OCI-LY3 (cell line): Measurements from ENCODE around the gene CAPZB.

Experiments
- H2AFZ ChIP-seq: fragments of 200-600, 300-600 bp; shearing (Covaris generic); 2 replicates; pipeline ENCODE4 v1.6.0; 2014; ENCODE audit warnings: antibody characterized with exemption, low read depth, low read length
- H3K27ac ChIP-seq: fragments of 200-600, 300-600 bp; sonication (generic); 2 replicates; pipeline ENCODE4 v1.5.1; 2014; ENCODE audit warnings: mild to moderate bottlenecking, low read length, moderate library complexity, mixed read lengths
- H3K27me3 ChIP-seq: fragments of 200-600, 300-600 bp; sonication (generic); 2 replicates; pipeline ENCODE4 v1.6.1; 2014; ENCODE audit warnings: low read depth, low read length, mixed read lengths
- H3K36me3 ChIP-seq: fragments of 200-600, 300-600 bp; sonication (generic); replicated peaks from 2 replicates; pipeline ENCODE3; 2014; ENCODE audit warnings: low read depth, low read length, mixed read lengths
- H3K4me1 ChIP-seq: fragments of 300-600, 200-600 bp; sonication (generic); 2 replicates; pipeline ENCODE4 v1.6.1; 2014; ENCODE audit warnings: low read length, mixed read lengths
- H3K4me2 ChIP-seq: fragments of 200-600, 300-600 bp; sonication (generic); 2 replicates; pipeline ENCODE4 v1.6.1; 2014; ENCODE audit warnings: low read length, mixed read lengths
- H3K4me3 ChIP-seq: fragments of 300-600, 200-600 bp; sonication (generic); 2 replicates; pipeline ENCODE4 v1.5.1; 2014; ENCODE audit warnings: antibody characterized with exemption, mild to moderate bottlenecking, low read length, moderate library complexity
- H3K79me2 ChIP-seq: fragments of 300-600, 200-600 bp; shearing (Covaris generic); 2 replicates; pipeline ENCODE4 v1.6.1; 2014; ENCODE audit warnings: mild to moderate bottlenecking, low read length, mixed read lengths
- H3K9ac ChIP-seq: fragments of 300-600, 200-600 bp; shearing (Covaris generic); 2 replicates; pipeline ENCODE4 v1.6.0; 2014; ENCODE audit warnings: mild to moderate bottlenecking, low read length, moderate library complexity
- H3K9me3 ChIP-seq: fragments of 200-600, 300-600 bp; shearing (Covaris generic); 2 replicates; pipeline ENCODE4 v1.6.1; 2014; ENCODE audit warnings: low read length, mixed read lengths; ENCODE audit not compliant: insufficient read depth
- H4K20me1 ChIP-seq: fragments of 200-600, 300-600 bp; sonication (generic); 2 replicates; pipeline ENCODE4 v1.6.1; 2016; ENCODE audit warnings: low read length, mixed read lengths; ENCODE audit not compliant: insufficient read depth
- EZH2phosphoT487 ChIP-seq: fragments of 200-600 bp; shearing (Covaris generic); IDR thresholded peaks from 2 replicates; pipeline ENCODE4 v1.6.1; 2018; ENCODE audit warnings: antibody characterized with exemption, mixed run types, low read depth
- TF ChIP-seq, protein P1 (sequence below): fragments of 200-600, 300-600 bp; sonication (generic); IDR thresholded peaks from 2 replicates; pipeline ENCODE4 v1.5.1; 2014; ENCODE audit warnings: antibody characterized with exemption, low read length, low read depth

Gene CAPZB

DNA sequence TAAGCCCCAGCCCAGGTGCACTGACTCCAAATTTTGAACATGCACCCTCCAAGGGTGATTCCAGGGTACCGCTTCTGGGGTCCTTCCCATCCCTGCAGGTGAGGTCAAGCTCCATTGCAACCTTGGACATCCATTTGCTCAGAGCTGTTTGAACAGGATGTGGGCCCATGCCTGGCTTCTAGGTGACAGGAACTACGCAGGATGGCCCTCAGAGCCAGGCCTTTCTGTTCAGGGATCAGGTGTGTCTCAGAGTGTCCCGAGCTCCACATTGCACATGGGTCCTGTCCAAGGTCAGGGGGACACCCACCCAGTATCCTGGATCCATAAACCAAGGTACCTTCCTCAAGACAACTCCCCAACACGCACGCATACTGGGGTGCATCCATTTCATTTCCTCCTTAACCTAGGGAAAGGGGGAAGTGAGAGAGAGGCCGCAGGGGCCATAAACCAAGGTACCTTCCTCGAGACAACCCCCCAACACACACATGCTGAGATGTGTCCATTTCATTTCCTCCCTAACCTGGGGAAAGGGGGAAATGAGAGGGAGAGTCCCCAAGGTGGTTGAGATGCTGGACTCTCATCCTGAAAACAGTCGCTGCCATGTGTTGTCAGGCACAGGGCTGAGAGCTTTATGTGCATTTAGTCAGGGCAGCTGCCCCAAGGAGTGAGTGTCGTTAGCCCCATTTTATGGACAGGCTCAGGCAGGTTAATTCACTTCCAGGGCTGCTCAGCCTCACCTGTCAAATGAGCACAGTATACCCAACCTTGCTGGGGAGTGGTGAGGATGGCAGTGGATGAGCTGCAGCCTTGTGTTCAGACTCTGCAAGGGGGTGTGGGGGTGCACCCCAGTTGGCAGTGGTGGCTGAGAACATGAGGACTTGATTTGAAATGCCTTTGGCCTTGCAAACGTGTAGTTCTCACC lies 171.1 kb downstream of the CAPZB start:
- Histone ChIP-seq H3K27me3 (no peaks in the 10 kb centered on the region), H4K20me1 (no peaks in the 10 kb centered on the region), H3K9ac (peak overlapping the region; percentile 84), H3K36me3 (peaks cover 18% of the 10 kb centered on the region), H3K79me2 (peaks cover 86% of the 10 kb centered on the region), H3K4me1 (peaks cover 41% of the 10 kb centered on the region), H2AFZ (no peak overlapping the region), H3K4me3 (peak overlapping the region; percentile 99), H3K27ac (peak overlapping the region; percentile 98), H3K9me3 (no peaks in the 10 kb centered on the region), H3K4me2 (peak overlapping the region; percentile 82)
- TF ChIP-seq, protein P1, sequence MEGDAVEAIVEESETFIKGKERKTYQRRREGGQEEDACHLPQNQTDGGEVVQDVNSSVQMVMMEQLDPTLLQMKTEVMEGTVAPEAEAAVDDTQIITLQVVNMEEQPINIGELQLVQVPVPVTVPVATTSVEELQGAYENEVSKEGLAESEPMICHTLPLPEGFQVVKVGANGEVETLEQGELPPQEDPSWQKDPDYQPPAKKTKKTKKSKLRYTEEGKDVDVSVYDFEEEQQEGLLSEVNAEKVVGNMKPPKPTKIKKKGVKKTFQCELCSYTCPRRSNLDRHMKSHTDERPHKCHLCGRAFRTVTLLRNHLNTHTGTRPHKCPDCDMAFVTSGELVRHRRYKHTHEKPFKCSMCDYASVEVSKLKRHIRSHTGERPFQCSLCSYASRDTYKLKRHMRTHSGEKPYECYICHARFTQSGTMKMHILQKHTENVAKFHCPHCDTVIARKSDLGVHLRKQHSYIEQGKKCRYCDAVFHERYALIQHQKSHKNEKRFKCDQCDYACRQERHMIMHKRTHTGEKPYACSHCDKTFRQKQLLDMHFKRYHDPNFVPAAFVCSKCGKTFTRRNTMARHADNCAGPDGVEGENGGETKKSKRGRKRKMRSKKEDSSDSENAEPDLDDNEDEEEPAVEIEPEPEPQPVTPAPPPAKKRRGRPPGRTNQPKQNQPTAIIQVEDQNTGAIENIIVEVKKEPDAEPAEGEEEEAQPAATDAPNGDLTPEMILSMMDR, result no peak
- TF ChIP-seq EZH2phosphoT487, result no peak

DNA sequence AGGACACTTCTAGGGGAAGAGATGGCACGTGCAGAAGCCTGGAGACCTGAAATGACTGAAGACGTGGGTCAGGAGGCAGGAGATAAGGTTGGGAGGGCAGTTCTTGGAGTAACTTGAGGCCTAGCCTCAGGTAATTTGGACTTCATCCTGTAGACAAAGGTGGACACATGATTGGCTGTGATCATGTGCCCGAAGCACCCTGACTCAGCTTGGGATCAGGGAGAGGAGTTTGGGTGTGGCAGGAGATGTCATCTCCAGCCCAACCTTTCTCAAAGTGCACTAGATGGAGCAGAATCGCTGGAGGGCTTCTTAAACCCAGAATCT lies 171.7 kb downstream of the CAPZB start:
- Histone ChIP-seq H3K4me3 (peak overlapping the region; percentile 99), H4K20me1 (no peaks in the 10 kb centered on the region), H2AFZ (no peak overlapping the region), H3K36me3 (peaks cover 15% of the 10 kb centered on the region), H3K4me1 (peaks cover 41% of the 10 kb centered on the region), H3K27me3 (no peaks in the 10 kb centered on the region), H3K79me2 (peaks cover 82% of the 10 kb centered on the region), H3K4me2 (peak overlapping the region; percentile 82), H3K9ac (peak overlapping the region; percentile 84), H3K9me3 (no peaks in the 10 kb centered on the region), H3K27ac (peak overlapping the region; percentile 98)
- TF ChIP-seq, protein P1, result no peak
- TF ChIP-seq EZH2phosphoT487, result no peak

DNA sequence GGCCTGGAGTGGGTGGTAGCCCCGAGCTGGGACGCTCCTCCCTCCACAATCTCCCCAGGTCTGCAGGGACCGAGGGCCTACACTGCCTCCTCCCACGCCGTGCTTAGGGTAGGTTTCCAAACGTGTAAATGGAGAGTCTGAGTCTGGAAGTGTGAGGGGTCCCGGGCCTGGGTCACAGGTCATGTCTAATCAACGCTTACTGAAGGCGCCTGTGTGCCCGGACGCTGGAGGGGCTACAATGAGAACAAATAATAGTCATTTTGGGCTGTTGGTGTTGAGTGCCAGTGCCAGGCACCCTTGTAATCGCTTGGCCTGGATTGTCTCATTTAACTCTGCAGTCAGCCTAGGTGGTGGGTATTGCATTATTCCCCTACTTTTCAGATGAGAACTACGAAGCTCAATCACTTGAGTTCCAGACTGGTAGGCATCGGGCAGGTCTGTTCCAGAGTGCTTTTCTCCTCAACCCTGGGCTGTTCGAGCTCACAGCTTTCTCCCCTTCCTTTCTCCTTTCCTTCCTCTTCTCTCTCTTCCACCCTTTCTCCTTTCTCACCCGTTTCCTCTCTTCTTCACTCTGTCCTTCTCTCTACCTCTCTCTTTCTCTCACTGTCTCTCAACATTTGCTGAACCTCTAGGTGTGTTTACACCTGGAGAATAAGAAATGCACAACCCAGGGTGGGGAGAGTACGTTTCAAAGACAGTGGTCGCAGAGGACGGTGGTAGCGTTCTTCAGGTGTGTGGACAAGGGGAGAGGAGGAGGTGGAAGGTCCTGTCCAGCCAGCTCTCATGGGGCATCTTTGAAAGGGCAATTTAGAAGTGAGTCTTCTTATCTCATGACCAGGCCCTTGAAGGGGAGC lies 172.3 kb downstream of the CAPZB start:
- H3K27ac ChIP-seq, result peak overlapping the region; percentile 98
- no peaks in the 10 kb centered on the region for H4K20me1 ChIP-seq
- H3K4me3 ChIP-seq, result peak overlapping the region; percentile 99
- no peak for TF ChIP-seq EZH2phosphoT487
- TF ChIP-seq, protein P1, result no peak
- H3K9me3 ChIP-seq, result no peaks in the 10 kb centered on the region
- peaks cover 11% of the 10 kb centered on the region for H3K36me3 ChIP-seq
- peak overlapping the region; percentile 84 for H3K9ac ChIP-seq
- H3K27me3 ChIP-seq, result no peaks in the 10 kb centered on the region
- no peak overlapping the region for H2AFZ ChIP-seq
- H3K4me2 ChIP-seq, result peak overlapping the region; percentile 82
- H3K79me2 ChIP-seq, result peaks cover 78% of the 10 kb centered on the region
- H3K4me1 ChIP-seq, result peaks cover 41% of the 10 kb centered on the region
